ENCODE measurements around the gene INHA.

GRCh38 chr2:219625179-219625578 lies 53.1 kb downstream of the INHA start:
- TF ChIP-seq CTCF (IDR thresholded peaks at IDR 0.05) (no peak), POLR2A (IDR thresholded peaks at IDR 0.05) (no peak)

Data from adrenal gland (tissue), 5 donors.